DOHH2 (cell line): Measurements from ENCODE around the gene UGCG.

Source experiments
- EZH2phosphoT487 ChIP-seq: fragments of 200-600 bp; sonication (generic); IDR thresholded peaks from 2 replicates; pipeline ENCODE4 v1.6.1; 2017; ENCODE audit warnings: borderline replicate concordance, mild to moderate bottlenecking, antibody characterized with exemption, low read length, moderate library complexity, mixed read lengths
- TF ChIP-seq, protein P1 (sequence below): fragments of 200-600 bp; sonication (generic); IDR thresholded peaks from one replicate; pipeline ENCODE4 v1.5.1; 2014; ENCODE audit warnings: antibody characterized with exemption, mild to moderate bottlenecking, low read depth, low read length; ENCODE audit not compliant: poor library complexity, severe bottlenecking

DNA sequence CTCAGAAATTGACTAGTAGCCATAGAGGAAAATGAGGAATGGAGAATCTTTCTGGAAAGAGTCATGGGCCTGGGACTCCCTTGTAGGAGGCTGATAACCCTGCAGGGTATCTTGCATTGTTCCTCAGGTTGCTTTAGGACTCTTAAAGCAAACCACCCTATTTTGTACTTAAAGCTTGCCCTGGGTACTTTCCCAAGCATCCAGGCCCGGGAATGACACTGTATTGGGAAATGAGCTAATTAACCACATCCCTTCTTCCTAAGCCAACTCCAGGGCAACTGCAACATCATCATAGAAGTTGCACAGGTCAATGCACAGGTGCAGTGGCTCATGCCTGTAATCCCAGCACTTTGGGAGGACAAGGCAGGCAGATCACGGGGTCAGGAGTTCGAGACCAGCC, 55.9 kb downstream of the UGCG start:
- TF ChIP-seq, protein P1, sequence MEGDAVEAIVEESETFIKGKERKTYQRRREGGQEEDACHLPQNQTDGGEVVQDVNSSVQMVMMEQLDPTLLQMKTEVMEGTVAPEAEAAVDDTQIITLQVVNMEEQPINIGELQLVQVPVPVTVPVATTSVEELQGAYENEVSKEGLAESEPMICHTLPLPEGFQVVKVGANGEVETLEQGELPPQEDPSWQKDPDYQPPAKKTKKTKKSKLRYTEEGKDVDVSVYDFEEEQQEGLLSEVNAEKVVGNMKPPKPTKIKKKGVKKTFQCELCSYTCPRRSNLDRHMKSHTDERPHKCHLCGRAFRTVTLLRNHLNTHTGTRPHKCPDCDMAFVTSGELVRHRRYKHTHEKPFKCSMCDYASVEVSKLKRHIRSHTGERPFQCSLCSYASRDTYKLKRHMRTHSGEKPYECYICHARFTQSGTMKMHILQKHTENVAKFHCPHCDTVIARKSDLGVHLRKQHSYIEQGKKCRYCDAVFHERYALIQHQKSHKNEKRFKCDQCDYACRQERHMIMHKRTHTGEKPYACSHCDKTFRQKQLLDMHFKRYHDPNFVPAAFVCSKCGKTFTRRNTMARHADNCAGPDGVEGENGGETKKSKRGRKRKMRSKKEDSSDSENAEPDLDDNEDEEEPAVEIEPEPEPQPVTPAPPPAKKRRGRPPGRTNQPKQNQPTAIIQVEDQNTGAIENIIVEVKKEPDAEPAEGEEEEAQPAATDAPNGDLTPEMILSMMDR: no peak
- no peak for TF ChIP-seq EZH2phosphoT487
